Measurements from ENCODE around the gene VPS51. TPM values are rescaled to one million over a fixed set of nuclear protein-coding genes. Genes with fewer than 3 reads are reported as not detected.

Gene VPS51
- total and polyA plus RNA-seq, 2 of the 13 experiments (the other 11 are each of a cell fraction or from before 2014, with no cell fraction given) = 76.3 to 90.6 TPM

- Histone ChIP-seq H3K9me3 (ENCODE audit: low read length) (peaks cover 5% of the 10 kb centered on the region; the same call in 1 of the 2 replicates), H3K4me3 (replicated peaks in 1 of 3; ENCODE audit: insufficient read depth in 1 of 3, low read depth in 2 of 3, low read length in 3 of 3) (no peak overlapping the region), H3K27ac (ENCODE audit: extremely low read length, insufficient read depth, low read length) (no peak overlapping the region), H3K4me2 (ENCODE audit: low read depth, low read length) (no peak overlapping the region), H2AFZ (ENCODE audit: low read length) (no peak overlapping the region), H3K9ac (ENCODE audit: insufficient read depth, low read depth, low read length) (no peak overlapping the region), H3K4me1 (ENCODE audit: insufficient read depth, low read length) (peaks cover 40% of the 10 kb centered on the region), H3K79me2 (ENCODE audit: insufficient read depth, low read length) (no peaks in the 10 kb centered on the region), H3K27me3 (ENCODE audit: control insufficient read depth in 1 of 2, insufficient read depth in 2 of 2, low read length in 2 of 2) (no peaks in the 10 kb centered on the region), H4K20me1 (ENCODE audit: insufficient read depth, low read length) (no peaks in the 10 kb centered on the region), H3K36me3 (replicated peaks in 1 of 2; ENCODE audit: control insufficient read depth in 1 of 2, insufficient read depth in 2 of 2, low read length in 2 of 2) (no peaks in the 10 kb centered on the region)
- ChIA-PET POLR2A (interaction anchor here (1.3 to 1.8 kb wide), 2 partner anchors 12 to 36 kb away, joined by 3 to 13 read pairs; partner anchors contain the start of gene TM7SF2), CTCF (ENCODE audit: low intra/inter-chr PET ratio, low total read pairs) (no interaction called here)
- in situ Hi-C loops (cut with HindIII; ENCODE audit: extremely low pct_ligation_motif_present, low pct_unique_long_range_greater_than_20kb) = no loop called here
- intact Hi-C loops (cut with micrococcal nuclease; ENCODE audit: unreplicated experiment) = no loop called here
- no peak for DNase-seq (ENCODE audit: low spot score)
- WGBS (ENCODE audit: low lambda C conversion rate) = 15% methylated on average over 2 of the region's 2 CpGs
- no peak for FAIRE-seq
- no peak for TF ChIP-seq ONECUT2 (CRISPR knock-in tag; IDR thresholded peaks at IDR 0.05)
- BruUV-seq (replicated peaks) = no TSS peak
- no peak for ATAC-seq
Observed at GRCh38 chr11:65147352-65148075, 51.5 kb downstream of the VPS51 start.

GRCh38 chr11:65148657-65149056 lies 52.6 kb downstream of the VPS51 start:
- intact Hi-C loops (cut with micrococcal nuclease; ENCODE audit: unreplicated experiment) = no loop called here
- H3K36me3 ChIP-seq (replicated peaks in 1 of 2; ENCODE audit: control insufficient read depth in 1 of 2, insufficient read depth in 2 of 2, low read length in 2 of 2) = no peaks in the 10 kb centered on the region
- ChIA-PET CTCF (ENCODE audit: low intra/inter-chr PET ratio, low total read pairs) (no interaction called here), POLR2A (interaction anchor here (1.8 kb wide), 1 partner anchor 13 kb away, joined by 13 read pairs; no protein-coding TSS in a partner anchor)
- H3K9me3 ChIP-seq (ENCODE audit: low read length) = peaks cover 5% of the 10 kb centered on the region; the same call in 1 of the 2 replicates
- TF ChIP-seq ZNF343 (CRISPR knock-in tag; IDR thresholded peaks at IDR 0.05) (no peak), CBFB (CRISPR knock-in tag; IDR thresholded peaks at IDR 0.05) (no peak), NR2C2 (CRISPR knock-in tag; IDR thresholded peaks at IDR 0.05; ENCODE audit: borderline replicate concordance) (no peak), ZNF317 (CRISPR knock-in tag; IDR thresholded peaks at IDR 0.05) (no peak), ZNF766 (CRISPR knock-in tag; IDR thresholded peaks at IDR 0.05; ENCODE audit: borderline replicate concordance) (no peak), GLMP (CRISPR knock-in tag; IDR thresholded peaks at IDR 0.05; ENCODE audit: borderline replicate concordance) (no peak), ZNF562 (CRISPR knock-in tag; IDR thresholded peaks at IDR 0.05; ENCODE audit: borderline replicate concordance) (no peak), DR1 (CRISPR knock-in tag; IDR thresholded peaks at IDR 0.05) (no peak), ZNF136 (CRISPR knock-in tag; IDR thresholded peaks at IDR 0.05; ENCODE audit: low read depth) (no peak), ELK4 (CRISPR knock-in tag; IDR thresholded peaks at IDR 0.05; ENCODE audit: borderline replicate concordance) (no peak), GFI1 (CRISPR knock-in tag; IDR thresholded peaks at IDR 0.05; ENCODE audit: borderline replicate concordance) (no peak)
- no TSS peak for BruUV-seq (replicated peaks)
- no peak overlapping the region for H3K9ac ChIP-seq (ENCODE audit: insufficient read depth, low read depth, low read length)
- no peak for ATAC-seq
- no peaks in the 10 kb centered on the region for H4K20me1 ChIP-seq (ENCODE audit: insufficient read depth, low read length)
- no peak for DNase-seq (ENCODE audit: low spot score)
- H3K4me3 ChIP-seq (replicated peaks in 1 of 3; ENCODE audit: insufficient read depth in 1 of 3, low read depth in 2 of 3, low read length in 3 of 3) = no peak overlapping the region
- FAIRE-seq = no peak
- in situ Hi-C loops (cut with HindIII; ENCODE audit: extremely low pct_ligation_motif_present, low pct_unique_long_range_greater_than_20kb) = no loop called here
- H2AFZ ChIP-seq (ENCODE audit: low read length) = no peak overlapping the region
- no peaks in the 10 kb centered on the region for H3K79me2 ChIP-seq (ENCODE audit: insufficient read depth, low read length)
- H3K4me2 ChIP-seq (ENCODE audit: low read depth, low read length) = no peak overlapping the region
- WGBS (ENCODE audit: low lambda C conversion rate) = 66% methylated on average over 4 of the region's 5 CpGs
- H3K27ac ChIP-seq (ENCODE audit: extremely low read length, insufficient read depth, low read length) = no peak overlapping the region
- no peaks in the 10 kb centered on the region for H3K27me3 ChIP-seq (ENCODE audit: control insufficient read depth in 1 of 2, insufficient read depth in 2 of 2, low read length in 2 of 2)
- peaks cover 48% of the 10 kb centered on the region for H3K4me1 ChIP-seq (ENCODE audit: insufficient read depth, low read length)
